NCI-H1105 (cell line): ENCODE data around the gene CNPY4.

ENCODE experiments used
- DNase-seq: peaks from one replicate; lab custom pipeline; 2025; lab: John Stamatoyannopoulos, UW

CNPY4 gene

DNA sequence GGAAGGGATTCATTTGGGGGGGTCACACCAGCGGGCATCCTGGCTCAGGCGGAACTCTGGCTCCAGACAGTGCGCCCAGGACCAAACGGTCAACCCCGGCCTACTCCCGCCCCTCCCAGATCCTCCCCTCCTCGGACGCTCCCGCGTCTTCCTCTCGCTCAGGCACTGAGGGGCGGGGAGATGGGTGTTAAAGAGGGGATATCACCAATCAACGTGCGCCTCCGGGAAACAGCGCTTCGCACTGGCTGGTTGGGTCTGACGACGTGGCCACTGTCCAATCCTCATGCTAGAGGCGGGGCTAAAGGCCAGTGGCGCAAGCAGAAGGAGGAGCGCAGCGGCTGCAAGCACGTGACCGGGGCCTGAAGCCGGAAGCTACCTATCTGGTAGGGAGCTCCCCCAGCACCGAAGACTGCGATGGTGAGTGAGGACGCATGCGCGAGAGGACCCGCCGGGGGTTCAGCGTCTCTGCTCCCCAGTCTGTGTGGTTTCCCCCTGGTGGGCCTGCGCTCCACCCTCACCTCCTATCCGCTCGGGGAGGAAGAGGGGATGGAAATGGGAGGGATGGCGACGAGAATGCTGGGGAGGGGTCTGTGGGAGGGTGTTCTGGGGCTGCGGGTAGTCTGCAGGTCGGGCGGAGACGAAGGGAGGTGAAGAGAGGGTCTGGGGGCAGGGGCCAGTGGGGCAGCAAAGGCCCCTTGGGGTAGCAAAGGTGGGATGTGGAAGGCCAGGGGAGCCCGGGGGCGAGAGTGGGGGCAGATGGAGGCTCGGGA is 29.3 kb downstream of the CNPY4 start, which contains the start of gene LAMTOR4:
LAMTOR4 (plus strand) TSS at position 360 of the 770 bp plus-strand sequence; CDS start at position 415, 55 bp downstream.
- peak; percentile 98 for DNase-seq

GRCh38 chr7:100152404-100152803 is 33.0 kb downstream of the CNPY4 start:
- no peak for DNase-seq

DNA sequence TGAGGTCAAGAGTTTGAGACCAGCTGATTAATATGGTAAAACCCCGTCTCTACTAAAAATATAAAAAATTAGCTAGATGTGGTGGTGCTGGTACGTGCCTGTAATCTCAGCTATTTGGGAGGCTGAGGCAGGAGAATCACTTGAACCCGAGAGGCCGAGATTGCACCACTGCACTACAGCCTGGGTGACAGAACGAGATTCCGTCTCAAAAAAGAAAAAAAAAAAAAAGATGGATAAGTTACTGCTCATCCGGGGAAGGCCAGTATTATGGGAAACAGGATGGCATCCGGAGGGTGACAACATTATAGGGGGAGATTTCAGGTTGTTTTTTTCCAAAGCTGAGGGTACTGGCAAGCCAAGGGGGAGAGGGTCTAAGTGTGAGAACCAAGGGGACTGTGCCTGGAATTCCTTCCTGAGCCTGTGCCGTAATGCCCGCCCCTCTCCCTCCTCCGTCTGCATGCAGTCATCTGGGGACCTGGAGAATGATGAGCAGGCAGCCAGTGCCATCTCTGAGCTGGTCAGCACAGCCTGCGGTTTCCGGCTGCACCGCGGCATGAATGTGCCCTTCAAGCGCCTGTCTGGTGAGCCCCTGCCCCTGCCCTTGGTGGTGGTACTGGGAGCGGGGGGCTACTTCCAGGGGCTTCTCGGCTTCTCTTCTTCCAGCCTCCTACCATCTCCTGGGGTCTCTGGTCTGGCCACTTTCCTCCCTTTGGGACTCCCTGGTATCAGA is 33.7 kb downstream of the CNPY4 start:
- no peak for DNase-seq

- no peak for DNase-seq
Measured at GRCh38 chr7:100153708-100154535, 34.5 kb downstream of the CNPY4 start.

DNA sequence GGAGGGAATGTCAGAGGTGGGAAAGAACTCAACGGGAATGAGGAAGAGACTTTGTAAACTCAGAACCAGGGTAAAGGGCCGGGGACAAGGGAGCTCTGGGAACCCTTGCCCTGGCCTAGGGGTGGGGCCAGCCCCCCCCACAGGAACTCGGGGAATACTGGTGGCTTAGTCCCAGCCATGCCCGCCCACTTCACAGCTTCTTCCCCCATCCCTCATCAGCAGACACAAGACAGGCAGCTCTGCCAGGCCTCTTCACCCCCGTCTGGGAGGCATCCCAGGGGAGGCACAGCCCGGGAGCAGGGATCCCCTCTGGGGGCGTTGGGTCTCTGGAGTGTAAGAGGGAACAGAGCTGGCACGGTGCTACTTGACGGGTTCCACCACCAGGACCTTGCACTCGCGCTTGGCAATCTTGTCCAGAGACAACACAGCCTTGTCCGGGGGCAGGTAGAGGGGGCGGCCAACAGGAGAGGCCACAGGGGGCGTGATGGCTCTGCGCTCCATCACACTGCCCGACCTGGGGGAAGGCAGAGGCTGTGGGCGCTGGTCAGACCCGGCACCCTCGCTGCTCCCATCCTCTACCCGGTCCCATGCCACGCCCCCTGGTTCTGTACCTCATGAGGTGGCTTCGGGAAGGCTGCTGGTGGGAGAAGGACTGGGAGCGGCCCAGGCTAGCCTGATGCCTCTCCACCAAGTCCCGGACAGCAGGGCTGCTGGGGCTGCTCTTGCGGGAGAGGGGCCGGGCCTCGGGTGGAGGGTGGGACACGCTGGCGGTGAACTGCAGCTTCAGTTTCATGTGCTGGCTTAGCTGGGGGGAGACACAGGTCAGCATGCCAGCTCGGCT is 35.4 kb downstream of the CNPY4 start:
- DNase-seq: no peak

- no peak for DNase-seq
Measured at GRCh38 chr7:100155553-100156317, 36.3 kb downstream of the CNPY4 start.

DNA sequence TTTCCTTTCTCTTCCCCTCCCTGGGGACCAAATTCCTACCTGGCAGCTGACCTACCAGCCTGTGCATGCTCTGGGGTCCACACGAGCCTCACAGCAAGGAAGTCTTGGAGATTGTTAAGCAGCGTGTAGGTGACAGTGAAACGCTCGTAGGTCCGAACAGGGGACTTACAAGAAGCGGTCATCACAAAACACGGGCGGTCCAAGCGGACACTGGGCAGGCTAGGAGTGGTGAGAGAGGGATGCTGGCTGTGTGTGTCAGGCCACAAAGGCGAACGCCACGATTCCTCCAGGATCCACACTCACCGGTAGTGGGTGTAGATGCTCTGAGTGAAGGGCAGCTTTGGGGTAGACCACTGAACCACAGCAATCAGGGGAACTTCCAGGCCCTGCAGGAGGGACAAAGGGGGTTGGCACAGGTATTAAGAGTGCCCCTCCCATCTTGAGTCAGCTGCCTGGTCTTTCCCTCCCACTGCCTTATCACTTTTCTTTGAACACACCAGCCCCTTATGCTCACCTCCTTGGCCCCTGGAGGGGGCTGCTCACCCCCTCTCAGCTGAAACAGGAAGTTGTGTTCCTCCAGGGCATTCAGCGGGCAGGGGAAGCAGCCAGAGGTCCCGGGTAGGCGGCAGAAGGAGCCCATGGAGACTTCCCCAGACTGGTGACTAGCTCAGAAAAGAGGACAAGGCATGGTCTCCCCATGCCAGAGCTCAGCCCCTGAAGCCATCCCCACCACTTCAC is 37.1 kb downstream of the CNPY4 start:
- no peak for DNase-seq

GRCh38 chr7:100157069-100157333 is 37.6 kb downstream of the CNPY4 start:
- DNase-seq: no peak

- no peak for DNase-seq
Measured at GRCh38 chr7:100157334-100158228, 38.1 kb downstream of the CNPY4 start.

DNA sequence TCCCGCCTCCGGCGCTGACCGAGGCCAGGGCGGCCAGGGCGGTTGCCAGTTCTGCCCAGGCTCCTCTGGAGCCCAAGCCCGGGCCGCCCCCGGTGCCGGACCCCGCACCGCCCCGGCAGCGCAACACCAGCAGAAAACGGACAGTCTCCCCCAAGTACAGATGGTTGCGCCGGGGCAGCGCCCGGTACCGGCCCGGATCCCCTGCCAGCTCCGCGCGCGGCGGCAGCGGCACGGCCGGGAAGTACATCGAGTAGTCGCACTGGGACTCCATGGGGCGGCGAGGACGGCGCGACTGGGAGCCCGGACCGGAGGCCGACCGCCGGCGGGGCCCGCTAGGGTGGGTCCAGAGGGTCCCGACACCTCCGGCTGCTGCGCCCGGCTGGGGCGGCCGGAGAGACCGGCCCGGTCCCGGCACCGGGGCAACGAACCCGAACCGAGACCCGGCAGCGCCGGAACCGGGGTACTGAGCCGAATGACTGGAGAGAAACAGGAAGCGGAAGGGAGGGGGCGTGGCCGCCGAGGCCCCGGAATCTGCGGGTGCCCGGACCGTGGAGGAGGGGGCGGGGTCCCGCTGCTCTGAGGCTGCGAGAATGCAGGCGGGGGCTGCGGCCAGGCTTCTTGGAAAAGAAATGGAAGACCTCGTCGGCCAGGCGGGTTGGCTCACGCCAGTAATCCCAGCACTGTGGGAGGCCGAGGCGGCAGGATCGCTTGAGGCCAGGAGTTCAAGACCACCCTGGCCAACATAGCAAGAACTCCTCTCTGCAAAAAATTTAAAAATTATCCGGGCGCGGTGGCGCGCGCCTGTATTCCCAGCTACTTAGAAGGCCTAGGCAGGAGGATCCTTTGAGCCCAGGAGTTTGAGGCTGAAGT is 39.0 kb downstream of the CNPY4 start, which contains the start of gene TRAPPC14:
TRAPPC14 (minus strand) TSS at position 495 of the 870 bp plus-strand sequence; CDS start at position 271, 224 bp downstream.
- peak; percentile 86 for DNase-seq

GRCh38 chr7:100159099-100159623 is 39.7 kb downstream of the CNPY4 start:
- DNase-seq: no peak

- DNase-seq: no peak
Measured at GRCh38 chr7:100160067-100160466, 40.6 kb downstream of the CNPY4 start.

GRCh38 chr7:100163006-100163531 is 43.6 kb downstream of the CNPY4 start:
- DNase-seq: no peak

GRCh38 chr7:100163871-100164270 is 44.4 kb downstream of the CNPY4 start:
- no peak for DNase-seq

- DNase-seq: no peak
Measured at GRCh38 chr7:100166317-100166940, 47.0 kb downstream of the CNPY4 start.

- DNase-seq: no peak
Measured at GRCh38 chr7:100166970-100167911, 47.8 kb downstream of the CNPY4 start.
